Measurements from ENCODE around the gene DST.

GRCh38 chr6:56517155-56517745 lies 125.4 kb downstream of the DST start:
- TF ChIP-seq, protein P1, sequence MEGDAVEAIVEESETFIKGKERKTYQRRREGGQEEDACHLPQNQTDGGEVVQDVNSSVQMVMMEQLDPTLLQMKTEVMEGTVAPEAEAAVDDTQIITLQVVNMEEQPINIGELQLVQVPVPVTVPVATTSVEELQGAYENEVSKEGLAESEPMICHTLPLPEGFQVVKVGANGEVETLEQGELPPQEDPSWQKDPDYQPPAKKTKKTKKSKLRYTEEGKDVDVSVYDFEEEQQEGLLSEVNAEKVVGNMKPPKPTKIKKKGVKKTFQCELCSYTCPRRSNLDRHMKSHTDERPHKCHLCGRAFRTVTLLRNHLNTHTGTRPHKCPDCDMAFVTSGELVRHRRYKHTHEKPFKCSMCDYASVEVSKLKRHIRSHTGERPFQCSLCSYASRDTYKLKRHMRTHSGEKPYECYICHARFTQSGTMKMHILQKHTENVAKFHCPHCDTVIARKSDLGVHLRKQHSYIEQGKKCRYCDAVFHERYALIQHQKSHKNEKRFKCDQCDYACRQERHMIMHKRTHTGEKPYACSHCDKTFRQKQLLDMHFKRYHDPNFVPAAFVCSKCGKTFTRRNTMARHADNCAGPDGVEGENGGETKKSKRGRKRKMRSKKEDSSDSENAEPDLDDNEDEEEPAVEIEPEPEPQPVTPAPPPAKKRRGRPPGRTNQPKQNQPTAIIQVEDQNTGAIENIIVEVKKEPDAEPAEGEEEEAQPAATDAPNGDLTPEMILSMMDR (IDR thresholded peaks at IDR 0.05) = no peak
- no peak for TF ChIP-seq EZH2 (IDR thresholded peaks at IDR 0.05)
- TF ChIP-seq EZH2phosphoT487 (IDR thresholded peaks at IDR 0.05) = no peak
